Activated T-helper 1 cell treated with Interleukin-2 at 50 U/mL for 16 hours (primary cell): Measurements from ENCODE around the gene SPTBN5.

Experiments used
- DNase-seq: peaks from one replicate; pipeline ENCODE4 v3.0.0-alpha.2; 2020; ENCODE audit warnings: low read depth

SPTBN5 gene

DNA sequence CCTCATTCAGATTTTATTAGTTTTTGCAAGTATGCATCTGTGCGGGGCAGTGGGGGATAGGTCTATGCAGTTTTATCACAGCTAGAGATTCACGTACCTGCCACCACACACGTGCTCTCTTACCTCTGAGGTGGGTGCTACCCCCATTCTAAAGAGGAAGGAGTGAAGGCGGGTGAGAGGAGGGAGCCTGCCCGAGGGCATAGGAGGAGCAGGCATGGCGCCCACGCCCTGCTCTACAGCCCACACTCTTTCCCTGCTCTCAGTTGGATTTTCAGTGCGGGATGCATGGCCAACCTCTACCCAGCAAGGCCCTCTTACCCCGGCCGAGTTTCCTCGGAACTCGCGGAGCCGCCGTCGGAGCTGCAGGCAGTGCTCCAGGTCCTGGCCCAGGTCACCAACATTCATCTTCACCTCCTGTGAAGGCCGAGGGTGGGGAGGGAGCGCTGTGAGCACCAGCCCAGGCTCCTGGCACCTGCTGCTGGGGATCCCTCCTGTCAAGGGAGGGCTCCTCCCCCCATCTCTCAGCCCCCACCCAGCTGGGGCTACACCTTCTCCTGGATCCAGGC is 28.3 kb downstream of the SPTBN5 start:
- DNase-seq = no peak

DNA sequence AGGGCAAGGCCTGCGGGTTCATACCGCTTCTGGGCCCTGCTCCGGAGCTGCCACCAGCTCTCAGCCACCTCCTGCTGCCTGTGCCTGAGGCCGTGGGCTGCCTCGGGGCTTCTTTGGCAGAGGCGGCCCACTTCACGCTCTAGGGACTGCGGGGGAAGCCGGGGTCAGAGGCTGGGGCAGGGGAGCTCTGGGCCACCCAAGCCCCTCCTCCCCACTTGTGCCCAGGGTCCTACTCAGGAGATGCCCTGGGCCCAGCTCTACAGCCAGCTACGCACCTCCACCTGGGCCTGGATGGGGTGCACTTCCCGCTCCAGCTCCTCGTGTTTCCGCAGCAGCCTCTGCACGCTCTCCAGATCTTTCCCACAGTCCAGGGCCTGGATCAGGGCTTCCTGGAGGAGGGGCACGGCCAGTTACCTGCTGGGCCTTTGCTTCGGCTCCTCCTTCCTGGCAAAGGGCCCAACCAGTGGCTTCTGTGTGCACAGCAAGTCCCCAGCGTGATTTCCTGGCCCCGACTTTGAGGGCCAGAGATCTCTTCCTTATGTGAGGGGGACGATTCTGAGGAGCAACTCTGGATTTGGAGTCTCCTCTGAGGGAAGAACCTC is 31.2 kb downstream of the SPTBN5 start:
- DNase-seq = no peak

DNA sequence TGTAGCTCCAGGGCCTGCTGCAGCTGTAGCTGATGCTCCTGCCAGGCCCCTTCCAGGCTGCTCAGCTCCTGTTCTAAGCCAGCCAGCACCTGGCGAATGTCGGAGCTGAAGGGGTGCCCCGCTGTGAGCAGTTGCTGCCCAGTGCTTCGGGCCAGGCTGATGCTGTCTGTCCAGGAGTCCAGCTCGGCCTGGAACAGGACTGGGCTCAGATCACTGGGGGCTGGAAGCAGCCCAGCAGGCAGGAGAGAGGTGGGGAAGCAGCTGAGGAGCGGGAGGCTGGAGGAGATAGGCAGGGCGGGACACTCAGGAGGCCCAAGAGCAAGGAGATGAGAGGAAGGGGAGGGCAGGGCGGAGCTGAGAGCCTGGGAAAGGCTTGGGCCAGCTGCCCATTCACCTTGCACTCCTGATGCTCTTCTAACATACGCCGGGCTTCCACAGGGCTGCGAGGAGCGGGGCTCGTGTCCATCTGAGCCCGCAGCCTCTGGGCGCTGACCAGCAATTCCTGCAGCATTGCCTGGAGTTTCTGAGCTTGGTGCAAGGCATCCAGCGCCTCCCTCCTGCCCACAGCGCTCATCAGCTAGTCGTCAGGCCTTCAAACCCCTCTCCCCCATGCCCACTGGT is 32.0 kb downstream of the SPTBN5 start:
- DNase-seq = no peak

DNA sequence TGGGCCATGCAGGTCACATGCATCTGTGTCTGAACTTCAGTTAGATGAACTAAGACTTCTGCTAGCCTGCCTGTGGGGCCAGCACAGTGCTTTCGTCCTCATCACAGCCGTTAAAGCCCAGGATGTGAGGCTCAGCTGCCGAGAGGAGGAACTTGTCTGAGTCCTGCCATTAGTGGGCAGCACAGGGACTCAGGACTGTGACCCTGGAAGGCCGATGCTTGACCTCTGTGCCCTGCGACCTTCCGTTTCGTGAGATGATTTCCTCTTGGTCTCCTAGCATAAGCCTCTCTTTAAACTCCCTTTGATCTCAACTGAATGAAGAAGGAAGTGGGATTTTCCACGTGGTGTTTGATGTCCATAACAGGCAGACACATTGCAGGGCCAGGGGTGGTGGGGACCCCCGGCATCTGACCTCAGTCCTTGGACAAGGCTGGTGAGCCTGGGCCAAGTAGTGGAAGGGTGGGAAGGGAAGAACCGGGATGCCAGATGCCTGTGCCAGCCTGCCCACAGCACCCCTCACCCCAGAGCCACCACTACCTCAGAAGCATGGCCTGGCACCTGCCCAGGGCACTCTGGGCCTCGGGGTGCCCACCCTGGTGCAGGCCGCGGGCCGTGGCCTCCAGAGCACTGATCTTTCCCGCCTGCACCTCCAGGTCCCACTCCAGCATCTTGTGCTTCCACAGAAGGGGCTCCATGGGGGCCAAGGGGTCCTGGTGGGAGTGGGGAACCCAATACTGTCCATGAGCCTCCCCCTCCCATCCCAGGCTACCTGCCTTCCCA is 33.6 kb downstream of the SPTBN5 start:
- no peak for DNase-seq

DNA sequence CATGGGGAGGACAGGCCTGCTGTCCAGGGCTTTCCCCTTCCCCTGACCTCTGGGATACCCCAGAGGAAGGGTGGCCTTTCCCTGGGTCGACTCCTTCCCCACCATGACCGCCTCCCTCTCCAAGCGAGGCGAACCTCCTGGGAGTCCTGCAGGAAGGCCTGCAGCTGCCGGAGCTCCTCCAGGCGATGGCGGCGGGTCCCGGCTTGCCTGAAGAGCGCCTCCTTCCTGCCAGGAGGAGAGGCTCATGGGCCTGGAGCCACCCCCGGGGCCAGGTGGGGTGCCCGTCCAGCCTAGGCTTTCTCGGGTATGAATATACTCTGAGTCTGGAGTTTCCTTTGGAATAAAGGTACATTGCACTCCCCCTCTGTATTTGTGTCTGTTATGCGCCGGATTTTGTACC is 35.1 kb downstream of the SPTBN5 start:
- DNase-seq = no peak

DNA sequence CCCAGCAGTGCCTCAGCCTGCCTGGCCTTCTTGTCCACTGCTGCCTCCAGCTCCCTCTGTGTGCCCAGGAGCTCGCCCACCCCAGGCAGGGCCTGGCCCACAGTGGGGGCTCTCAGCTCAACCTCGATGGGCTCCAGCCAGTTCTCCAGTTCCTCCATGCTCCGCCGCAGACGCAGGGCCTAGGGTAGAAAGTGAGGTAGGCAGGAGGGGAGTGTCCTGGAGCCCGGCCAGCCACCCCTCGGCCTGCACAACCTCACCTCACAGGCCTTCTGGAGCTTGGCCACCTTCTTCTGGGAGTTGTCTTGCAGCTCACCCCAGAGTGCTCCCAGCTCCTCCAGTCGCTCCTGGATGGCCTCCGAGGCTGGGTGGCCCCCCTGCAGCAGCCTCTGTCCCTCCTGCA is 36.5 kb downstream of the SPTBN5 start:
- DNase-seq = no peak

DNA sequence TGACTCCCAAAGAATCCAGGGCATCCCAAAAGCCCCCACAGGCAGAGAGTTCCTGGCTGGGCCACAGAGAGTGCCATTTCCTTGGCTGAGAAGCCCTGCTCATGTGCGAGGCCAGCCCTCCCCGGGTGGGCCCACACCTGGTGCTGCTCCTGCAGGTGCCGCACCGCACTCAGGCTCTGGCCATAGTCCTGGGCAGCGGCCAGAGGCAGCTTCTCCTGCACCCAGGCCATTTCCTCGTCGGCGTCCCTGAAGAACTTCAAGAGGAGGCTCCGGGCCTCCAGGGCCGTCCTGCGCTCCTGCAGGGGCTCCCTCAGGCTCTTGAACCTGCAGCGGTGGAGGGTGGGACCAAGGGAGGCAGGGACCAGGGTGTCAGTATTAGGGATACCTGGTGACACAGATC is 37.1 kb downstream of the SPTBN5 start:
- DNase-seq = no peak

DNA sequence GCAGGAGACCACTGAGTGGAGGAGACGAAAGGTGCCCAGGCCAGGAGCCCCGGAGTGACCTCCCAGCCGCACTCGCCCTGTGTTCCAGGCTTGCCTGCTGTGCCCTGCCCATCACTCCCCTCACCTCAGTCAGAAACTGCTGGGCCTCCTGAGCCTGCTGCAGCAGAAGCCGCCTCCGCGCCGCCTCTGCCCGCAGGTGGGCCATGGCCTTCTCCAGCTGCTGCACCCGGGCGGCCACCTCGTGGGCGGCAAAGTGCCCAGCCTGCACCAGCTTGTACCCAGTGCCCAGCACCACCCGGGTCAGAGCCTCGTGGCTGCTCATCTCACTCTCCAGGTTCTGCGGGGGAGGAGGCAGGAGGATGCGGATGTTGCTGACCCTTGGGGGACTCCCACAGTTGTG is 37.6 kb downstream of the SPTBN5 start:
- no peak for DNase-seq

DNA sequence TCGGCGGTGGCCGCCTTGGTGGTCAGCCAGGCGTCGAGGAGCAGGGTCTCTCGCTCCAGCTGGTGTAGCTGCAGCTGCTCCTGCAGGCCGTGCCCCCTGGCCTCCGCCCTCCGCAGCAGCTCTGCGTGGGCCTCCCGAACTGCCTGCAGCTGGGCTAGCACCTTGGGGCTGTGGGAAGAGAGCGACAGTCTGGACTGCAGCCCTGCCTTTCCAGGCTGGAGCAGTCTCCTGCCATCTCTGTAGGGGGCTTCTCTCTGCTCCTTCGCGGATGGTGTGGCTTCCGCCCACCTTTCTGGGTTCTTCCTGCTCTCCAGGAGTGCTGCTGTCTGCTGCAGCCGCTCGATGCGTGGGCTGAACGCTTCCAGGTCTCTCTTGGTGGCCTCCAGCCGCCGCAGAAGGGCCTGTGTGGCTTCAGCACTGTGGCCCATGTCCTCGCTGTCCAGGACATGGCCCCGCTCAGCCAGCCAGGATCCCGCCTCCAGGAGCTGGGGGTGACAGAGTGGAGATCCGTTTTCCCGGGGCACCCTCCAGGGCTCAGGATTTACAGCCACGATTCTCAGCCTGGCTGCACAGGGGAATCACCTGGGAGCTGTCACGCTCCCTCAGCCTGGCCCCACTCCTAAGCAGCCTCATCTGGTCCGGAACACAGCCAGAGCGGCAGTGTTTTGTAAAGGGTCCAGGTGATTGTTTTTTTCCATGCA is 38.4 kb downstream of the SPTBN5 start:
- DNase-seq = no peak

DNA sequence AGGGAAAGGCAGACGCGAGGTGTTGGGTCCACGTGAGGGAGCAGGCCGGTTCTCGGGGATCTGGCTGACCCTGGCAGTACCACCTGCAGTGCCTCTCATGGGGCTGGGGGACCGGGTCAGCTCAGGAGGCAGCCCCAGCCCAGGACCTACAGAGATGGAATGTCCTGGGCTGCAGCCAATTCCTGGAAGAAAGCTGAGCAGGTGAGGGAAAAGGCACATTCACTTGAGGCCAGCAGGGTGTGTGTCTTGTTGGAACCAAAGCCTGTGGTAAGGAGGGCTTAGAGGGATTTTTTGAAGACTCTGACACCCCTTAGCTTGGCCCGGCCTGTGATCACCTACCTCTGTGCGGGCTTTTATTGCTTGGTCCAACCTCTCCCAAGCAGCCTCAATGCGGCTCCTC is 39.4 kb downstream of the SPTBN5 start:
- no peak for DNase-seq

DNA sequence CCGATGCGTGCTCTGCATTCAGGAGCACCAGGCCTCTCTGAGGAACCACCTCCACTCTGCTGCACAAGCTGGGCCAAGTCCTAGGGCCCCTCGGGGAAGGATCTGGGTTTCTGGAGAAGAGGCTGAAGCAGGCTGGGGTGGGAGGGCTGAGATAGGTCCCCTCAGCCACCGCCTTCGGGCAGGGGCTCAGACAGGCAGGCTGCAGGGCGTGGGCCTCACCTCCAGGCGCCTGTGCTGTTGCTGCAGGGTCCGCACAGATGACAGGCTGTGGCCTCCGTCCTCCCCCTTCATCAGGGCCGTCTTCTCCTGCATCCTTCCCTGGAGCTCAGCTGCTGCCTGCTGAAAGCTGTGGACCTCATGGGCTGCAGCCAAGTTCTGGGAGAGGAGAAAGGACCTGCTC is 40.0 kb downstream of the SPTBN5 start:
- DNase-seq = no peak

DNA sequence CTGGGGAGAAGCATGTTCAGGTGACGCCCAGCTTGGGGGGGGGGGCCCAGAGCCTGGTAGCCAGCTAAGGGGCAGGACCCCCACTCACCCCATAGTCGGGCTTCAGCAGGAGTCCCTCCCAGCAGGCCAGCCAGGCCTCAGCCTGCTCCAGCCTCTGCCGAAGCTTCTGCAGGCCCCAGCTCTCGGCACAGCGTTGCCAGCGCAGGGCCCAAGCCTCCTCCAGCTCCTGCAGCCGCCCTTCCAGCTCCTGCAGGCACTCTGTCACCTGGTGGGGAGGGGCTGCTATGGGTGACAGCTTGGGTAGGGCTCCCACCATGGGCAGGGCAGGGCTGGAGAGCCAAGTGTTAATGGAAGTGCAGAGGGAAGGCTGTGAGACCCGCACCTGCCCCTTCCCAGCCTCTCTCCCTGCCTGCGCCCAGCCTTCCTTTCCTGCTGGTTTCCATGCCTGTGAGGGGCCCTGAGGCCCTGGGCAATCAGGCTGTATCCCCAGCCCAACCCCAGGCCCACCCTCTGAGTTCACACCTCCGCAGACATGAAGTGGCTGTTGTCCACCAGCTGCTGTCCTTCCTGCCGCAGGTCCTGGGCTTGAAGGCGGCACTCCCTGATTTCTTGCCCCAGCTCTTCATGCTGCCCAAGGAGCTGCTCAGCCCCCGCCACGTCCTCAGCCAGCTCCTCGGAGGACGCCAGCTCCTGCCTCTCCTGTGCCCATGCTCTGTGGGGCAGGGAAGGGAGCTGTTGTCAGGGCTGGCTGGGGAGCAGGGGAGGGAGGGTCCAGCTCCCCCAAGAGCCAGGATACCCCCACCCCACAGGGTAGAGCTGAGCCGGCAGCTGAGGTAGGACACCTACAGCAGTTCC is 40.9 kb downstream of the SPTBN5 start:
- DNase-seq = no peak

DNA sequence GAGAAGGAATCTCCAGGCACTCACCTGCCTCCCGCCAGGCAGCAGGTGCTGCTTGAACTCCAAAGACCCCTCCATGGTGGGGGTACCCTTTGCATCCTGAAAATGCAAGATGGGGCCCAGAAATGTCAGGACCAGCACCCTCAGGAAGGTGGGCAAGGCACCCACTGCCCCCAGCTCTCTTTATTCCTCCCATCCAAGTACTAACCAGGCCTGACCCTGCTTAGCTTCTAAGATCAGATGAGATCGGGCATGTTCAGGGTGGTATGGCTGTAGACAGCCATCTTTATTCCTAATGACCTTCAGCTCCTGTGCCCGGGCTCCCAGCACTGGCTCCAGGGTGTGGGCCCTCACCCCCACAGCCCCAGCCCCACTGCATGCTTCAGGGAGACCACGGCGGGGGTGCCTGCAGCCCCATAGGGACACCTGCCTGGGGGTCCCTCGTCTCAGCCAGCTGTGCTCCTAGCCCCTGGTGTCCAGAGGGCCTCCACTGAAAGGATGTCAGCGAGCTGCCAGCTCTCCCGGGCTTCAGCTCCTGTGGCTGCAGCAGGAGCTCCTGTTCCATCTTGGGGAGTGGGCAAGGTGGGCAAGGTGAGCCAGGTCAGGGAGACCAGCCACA is 42.0 kb downstream of the SPTBN5 start:
- no peak for DNase-seq

DNA sequence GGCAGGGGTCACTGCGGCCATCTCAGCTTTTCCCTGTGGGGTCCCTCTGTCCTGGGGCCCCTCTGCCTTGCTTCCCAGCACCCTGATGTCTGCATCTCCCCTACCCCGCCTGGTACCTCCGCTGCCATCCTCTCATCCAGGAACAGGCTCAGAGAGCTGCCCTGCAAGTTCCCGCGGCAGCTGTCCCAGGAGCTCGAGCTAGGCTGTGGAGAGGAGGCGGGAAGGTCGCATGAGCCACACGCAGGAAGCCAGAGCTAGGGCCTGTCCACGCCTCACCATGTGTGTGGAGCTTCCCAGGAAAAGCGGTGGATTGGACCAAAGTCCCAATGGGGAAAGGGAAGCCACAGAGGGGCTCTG is 42.7 kb downstream of the SPTBN5 start:
- no peak for DNase-seq

DNA sequence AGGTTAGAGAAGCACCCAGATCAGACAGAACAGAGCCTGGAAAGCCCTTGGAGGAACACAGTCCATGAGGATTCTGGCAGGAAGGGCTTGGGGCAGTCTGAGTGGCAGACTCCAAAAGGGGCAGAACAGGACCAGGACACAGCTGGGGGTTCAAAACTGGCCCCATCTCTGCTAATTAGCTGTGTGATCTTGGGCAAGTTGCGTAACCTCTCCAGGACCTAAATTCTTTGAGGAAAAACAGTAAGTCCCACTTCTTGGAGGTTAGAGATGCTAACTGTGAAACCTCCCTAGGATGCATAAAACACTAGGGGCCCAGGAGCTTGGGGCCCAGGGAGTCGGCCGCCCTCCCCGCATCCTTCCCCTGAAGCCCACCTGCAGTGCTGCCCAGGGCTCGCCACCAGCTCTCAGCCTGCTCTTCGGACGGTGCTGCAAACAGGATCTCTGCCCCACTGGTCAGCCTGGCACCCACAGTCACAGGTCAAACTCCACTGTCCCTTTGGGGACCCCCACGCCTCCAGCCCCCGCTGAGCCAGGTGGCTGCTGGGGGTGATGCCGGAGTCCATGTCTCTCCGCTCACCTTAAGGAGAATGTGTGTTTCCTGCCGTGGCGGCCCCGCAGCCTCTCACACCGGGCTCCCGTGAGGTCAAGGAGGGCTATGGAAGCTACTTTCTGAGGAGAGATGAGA is 43.2 kb downstream of the SPTBN5 start:
- no peak for DNase-seq

DNA sequence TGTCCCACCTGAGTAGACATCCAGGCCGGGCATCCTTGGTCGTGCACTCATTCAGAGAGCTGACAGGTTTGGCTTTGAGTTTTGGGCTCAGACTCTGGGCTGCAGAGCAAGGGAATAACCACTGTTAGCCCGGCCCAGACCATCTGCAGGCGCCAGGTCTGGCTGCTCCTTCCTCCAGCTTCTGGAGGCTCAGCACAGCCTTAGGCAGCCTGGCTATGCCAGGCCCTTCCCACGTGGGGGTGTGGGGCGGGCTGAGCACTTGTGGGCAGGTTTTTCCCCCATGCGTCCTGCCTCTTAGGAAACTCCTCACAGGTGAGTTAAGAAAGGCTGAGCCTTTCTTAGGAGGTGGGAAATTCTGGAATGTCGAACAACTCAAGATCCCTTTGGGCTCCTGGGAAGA is 44.0 kb downstream of the SPTBN5 start:
- DNase-seq = no peak

DNA sequence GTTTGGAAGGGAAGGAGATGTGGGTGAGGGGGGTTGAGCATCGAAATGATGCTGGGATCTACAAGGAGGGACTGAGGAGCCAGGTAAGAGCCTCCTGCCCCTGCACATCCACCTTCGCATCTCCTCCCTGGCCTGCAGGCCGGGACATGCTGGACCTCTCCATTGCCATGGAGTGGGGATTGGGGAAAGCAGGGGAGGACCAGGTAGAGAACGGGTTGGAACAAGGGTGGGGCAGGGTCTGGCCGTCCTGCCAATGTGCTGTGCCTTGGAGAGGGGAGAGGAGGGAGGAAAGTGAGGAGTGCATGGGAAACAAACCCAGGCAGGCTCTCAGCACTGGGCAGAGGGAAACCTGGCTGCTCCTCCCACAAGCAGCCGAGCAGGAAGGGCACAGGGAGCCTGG is 44.6 kb downstream of the SPTBN5 start:
- no peak for DNase-seq

DNA sequence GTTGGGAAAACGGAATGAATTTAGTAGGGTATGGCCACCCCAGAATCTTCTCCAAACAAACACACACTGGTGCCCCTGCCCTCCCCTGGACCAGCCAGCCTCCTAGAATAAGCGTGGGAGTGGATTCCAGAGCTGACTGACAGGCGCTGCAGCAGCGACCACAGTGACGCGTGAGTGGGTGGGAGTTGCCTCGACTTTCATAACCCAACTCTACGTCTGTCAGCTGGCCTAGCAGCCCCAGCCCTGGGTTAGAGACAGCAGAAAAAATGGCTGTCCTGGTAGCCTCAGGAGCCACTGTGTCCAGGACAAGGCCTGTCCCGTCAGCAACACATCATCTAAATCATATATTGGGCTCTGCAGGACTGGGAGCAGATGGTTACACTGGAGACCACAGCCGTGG is 45.2 kb downstream of the SPTBN5 start:
- DNase-seq = no peak

DNA sequence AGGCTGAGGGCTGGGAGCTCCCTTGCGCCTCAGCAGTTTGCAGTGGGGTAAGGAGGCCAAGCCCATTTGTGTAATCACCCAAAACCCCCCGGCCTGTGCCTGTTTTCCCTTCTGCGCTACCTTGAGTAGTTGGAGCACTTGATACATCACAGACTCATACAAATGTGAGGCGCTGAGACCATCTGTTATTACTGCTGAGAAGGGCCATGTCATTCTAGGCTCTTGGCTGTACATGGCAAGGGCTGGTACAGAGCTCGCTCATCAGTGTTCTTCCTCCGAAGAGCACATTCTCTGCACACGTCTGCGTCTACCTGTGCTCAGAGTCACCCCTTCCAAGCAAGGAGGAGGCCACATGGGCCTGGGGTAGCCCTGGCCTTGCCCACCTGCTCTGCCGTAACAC is 45.9 kb downstream of the SPTBN5 start:
- no peak for DNase-seq

DNA sequence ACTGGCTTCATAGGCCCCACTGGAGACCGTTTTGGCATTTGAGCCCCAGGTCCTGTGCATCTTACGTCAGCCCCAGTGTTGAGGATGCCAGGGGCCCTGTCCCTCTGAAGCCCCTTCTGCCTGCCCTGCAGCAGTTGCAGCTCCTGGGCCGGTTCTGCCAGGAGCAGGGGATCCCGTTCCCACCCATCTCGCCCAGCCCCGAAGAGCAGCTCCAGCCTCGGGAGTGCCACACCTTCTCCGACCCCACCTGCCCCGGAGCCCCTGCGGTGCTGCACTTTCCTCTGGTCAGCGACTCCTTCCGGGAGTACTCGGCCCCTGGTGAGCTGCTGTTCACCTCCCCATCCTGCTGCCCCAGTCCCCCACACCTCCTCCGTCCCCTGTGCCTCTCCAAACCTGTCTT is 46.6 kb downstream of the SPTBN5 start:
- DNase-seq = no peak

DNA sequence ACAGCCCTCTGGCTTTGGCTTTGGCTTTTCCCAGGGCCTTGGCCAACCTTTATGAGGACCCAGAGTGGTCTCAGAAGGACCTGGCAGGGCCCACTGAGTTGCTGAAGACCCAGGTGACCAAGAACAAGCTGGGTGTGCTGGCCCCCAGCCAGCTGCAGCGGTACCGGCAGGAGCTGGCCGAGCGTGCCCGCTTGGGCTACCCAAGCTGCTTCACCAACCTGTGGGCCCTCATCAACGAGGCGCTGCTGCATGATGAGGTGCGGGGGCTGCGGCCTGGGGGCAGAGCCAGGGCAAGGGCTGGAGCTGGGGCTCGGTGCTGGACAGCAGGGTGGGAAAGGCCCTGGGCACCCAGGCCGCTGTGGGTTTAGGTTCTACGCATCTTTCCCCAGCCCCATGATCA is 49.0 kb downstream of the SPTBN5 start:
- DNase-seq = no peak
